Activated T-cell treated with anti-CD3 and anti-CD28 coated beads, Interleukin-2, amount 50 U/mL, for 24 hours (primary cell): ENCODE data around the gene LPO.

Experiments
- DNase-seq: peaks from one replicate; pipeline ENCODE4 v3.0.0-alpha.2; 2020
- H3K27ac Mint-ChIP-seq: 2 replicates; pipeline ENCODE4 v1.8.0; 2020; ENCODE audit warnings: mild to moderate bottlenecking, mixed read lengths
- H3K27me3 Mint-ChIP-seq: 2 replicates; pipeline ENCODE4 v1.8.0; 2020; ENCODE audit warnings: mixed read lengths
- H3K36me3 Mint-ChIP-seq: 2 replicates; pipeline ENCODE4 v1.8.0; 2020; ENCODE audit warnings: low read depth, mixed read lengths
- H3K4me1 Mint-ChIP-seq: 2 replicates; pipeline ENCODE4 v1.8.0; 2020; ENCODE audit warnings: low read depth, mixed read lengths
- H3K4me3 Mint-ChIP-seq: 2 replicates; pipeline ENCODE4 v1.8.0; 2020; ENCODE audit warnings: mild to moderate bottlenecking, moderate library complexity, mixed read lengths
- H3K9me3 Mint-ChIP-seq: 2 replicates; pipeline ENCODE4 v1.8.0; 2020; ENCODE audit warnings: mixed read lengths

The LPO gene

GRCh38 chr17:58262149-58262548 is 23.8 kb downstream of the LPO start:
- peaks cover 74% of the 10 kb centered on the region for H3K27me3 Mint-ChIP-seq

GRCh38 chr17:58263773-58264172 is 25.4 kb downstream of the LPO start:
- no peaks in the 10 kb centered on the region for H3K9me3 Mint-ChIP-seq
- no peak for DNase-seq
- peaks cover 71% of the 10 kb centered on the region for H3K27me3 Mint-ChIP-seq
- H3K27ac Mint-ChIP-seq: no peak overlapping the region
- no peaks in the 10 kb centered on the region for H3K4me1 Mint-ChIP-seq
- no peaks in the 10 kb centered on the region for H3K36me3 Mint-ChIP-seq
- no peak overlapping the region for H3K4me3 Mint-ChIP-seq

More at GRCh38 chr17:58262149-58262548, 23.8 kb downstream of the LPO start:
- no peak overlapping the region for H3K4me3 Mint-ChIP-seq
- no peak overlapping the region for H3K27ac Mint-ChIP-seq
- no peak for DNase-seq
- no peaks in the 10 kb centered on the region for H3K36me3 Mint-ChIP-seq
- H3K4me1 Mint-ChIP-seq: no peaks in the 10 kb centered on the region
- H3K9me3 Mint-ChIP-seq: no peaks in the 10 kb centered on the region

- H3K27me3 Mint-ChIP-seq: peaks cover 67% of the 10 kb centered on the region
These were observed 26.2 kb downstream of the LPO start for GRCh38 chr17:58264407-58265103.

GRCh38 chr17:58265271-58265670 is 26.9 kb downstream of the LPO start:
- H3K4me1 Mint-ChIP-seq: no peaks in the 10 kb centered on the region
- peaks cover 65% of the 10 kb centered on the region for H3K27me3 Mint-ChIP-seq
- H3K36me3 Mint-ChIP-seq: no peaks in the 10 kb centered on the region
- no peak overlapping the region for H3K4me3 Mint-ChIP-seq
- H3K27ac Mint-ChIP-seq: no peak overlapping the region
- H3K9me3 Mint-ChIP-seq: no peaks in the 10 kb centered on the region
- no peak for DNase-seq

More at GRCh38 chr17:58264407-58265103, 26.2 kb downstream of the LPO start:
- Mint-ChIP-seq H3K27ac (no peak overlapping the region), H3K4me3 (no peak overlapping the region), H3K4me1 (no peaks in the 10 kb centered on the region), H3K36me3 (no peaks in the 10 kb centered on the region), H3K9me3 (no peaks in the 10 kb centered on the region)
- no peak for DNase-seq

GRCh38 chr17:58265902-58266875 is 27.8 kb downstream of the LPO start:
- Mint-ChIP-seq H3K9me3 (no peaks in the 10 kb centered on the region), H3K27me3 (peaks cover 56% of the 10 kb centered on the region), H3K27ac (no peak overlapping the region), H3K36me3 (no peaks in the 10 kb centered on the region), H3K4me1 (no peaks in the 10 kb centered on the region), H3K4me3 (no peak overlapping the region)
- DNase-seq: no peak

- Mint-ChIP-seq H3K36me3 (no peaks in the 10 kb centered on the region), H3K4me3 (no peak overlapping the region), H3K4me1 (no peaks in the 10 kb centered on the region), H3K9me3 (no peaks in the 10 kb centered on the region), H3K27me3 (peaks cover 43% of the 10 kb centered on the region), H3K27ac (no peak overlapping the region)
- no peak for DNase-seq
These were observed 29.3 kb downstream of the LPO start for GRCh38 chr17:58267347-58268324.

GRCh38 chr17:58268326-58268725 is 29.9 kb downstream of the LPO start:
- H3K27ac Mint-ChIP-seq: no peak overlapping the region
- H3K36me3 Mint-ChIP-seq: no peaks in the 10 kb centered on the region
- peaks cover 36% of the 10 kb centered on the region for H3K27me3 Mint-ChIP-seq
- no peak for DNase-seq
- H3K4me1 Mint-ChIP-seq: peaks cover 3% of the 10 kb centered on the region
- H3K9me3 Mint-ChIP-seq: no peaks in the 10 kb centered on the region
- no peak overlapping the region for H3K4me3 Mint-ChIP-seq

- no peak for DNase-seq
- peaks cover 8% of the 10 kb centered on the region for H3K4me1 Mint-ChIP-seq
- H3K27me3 Mint-ChIP-seq: peaks cover 30% of the 10 kb centered on the region
- no peaks in the 10 kb centered on the region for H3K9me3 Mint-ChIP-seq
- no peak overlapping the region for H3K4me3 Mint-ChIP-seq
- no peaks in the 10 kb centered on the region for H3K36me3 Mint-ChIP-seq
- no peak overlapping the region for H3K27ac Mint-ChIP-seq
These were observed 30.6 kb downstream of the LPO start for GRCh38 chr17:58268774-58269556.

GRCh38 chr17:58269557-58270291 is 31.3 kb downstream of the LPO start:
- Mint-ChIP-seq H3K36me3 (no peaks in the 10 kb centered on the region), H3K27me3 (peaks cover 23% of the 10 kb centered on the region), H3K4me1 (peaks cover 8% of the 10 kb centered on the region), H3K27ac (no peak overlapping the region), H3K9me3 (no peaks in the 10 kb centered on the region), H3K4me3 (no peak overlapping the region)
- DNase-seq: no peak

GRCh38 chr17:58270476-58271215 is 32.3 kb downstream of the LPO start:
- Mint-ChIP-seq H3K9me3 (no peaks in the 10 kb centered on the region), H3K4me3 (no peak overlapping the region), H3K27ac (no peak overlapping the region), H3K36me3 (no peaks in the 10 kb centered on the region), H3K27me3 (peaks cover 21% of the 10 kb centered on the region), H3K4me1 (peaks cover 8% of the 10 kb centered on the region)
- DNase-seq: no peak

- no peak for DNase-seq
- Mint-ChIP-seq H3K9me3 (no peaks in the 10 kb centered on the region), H3K27ac (no peak overlapping the region), H3K4me3 (no peak overlapping the region), H3K27me3 (peaks cover 16% of the 10 kb centered on the region), H3K36me3 (no peaks in the 10 kb centered on the region), H3K4me1 (peaks cover 8% of the 10 kb centered on the region)
These were observed 33.0 kb downstream of the LPO start for GRCh38 chr17:58271216-58271931.
